ENCODE measurements around the gene PARP2.

DNA sequence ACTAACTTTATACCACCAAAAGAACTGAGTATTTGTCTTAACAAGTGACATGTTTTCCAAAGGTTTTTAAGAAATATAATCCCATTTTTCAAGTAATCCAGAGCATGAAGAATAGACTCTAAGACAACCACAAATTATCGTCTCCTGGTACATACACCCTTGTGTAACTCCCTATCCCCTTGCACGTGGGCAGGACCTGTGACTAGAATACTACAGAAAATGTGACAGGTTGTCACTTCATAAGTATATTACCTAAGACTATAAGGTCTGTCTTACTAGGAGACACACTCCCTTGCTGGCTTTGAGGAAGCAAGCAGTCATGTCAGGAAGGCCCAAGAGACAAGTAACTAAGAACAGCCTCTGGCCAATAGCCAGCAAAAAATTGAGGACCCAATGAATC, 29.4 kb upstream of the PARP2 start:
- TF ChIP-seq, protein P1, sequence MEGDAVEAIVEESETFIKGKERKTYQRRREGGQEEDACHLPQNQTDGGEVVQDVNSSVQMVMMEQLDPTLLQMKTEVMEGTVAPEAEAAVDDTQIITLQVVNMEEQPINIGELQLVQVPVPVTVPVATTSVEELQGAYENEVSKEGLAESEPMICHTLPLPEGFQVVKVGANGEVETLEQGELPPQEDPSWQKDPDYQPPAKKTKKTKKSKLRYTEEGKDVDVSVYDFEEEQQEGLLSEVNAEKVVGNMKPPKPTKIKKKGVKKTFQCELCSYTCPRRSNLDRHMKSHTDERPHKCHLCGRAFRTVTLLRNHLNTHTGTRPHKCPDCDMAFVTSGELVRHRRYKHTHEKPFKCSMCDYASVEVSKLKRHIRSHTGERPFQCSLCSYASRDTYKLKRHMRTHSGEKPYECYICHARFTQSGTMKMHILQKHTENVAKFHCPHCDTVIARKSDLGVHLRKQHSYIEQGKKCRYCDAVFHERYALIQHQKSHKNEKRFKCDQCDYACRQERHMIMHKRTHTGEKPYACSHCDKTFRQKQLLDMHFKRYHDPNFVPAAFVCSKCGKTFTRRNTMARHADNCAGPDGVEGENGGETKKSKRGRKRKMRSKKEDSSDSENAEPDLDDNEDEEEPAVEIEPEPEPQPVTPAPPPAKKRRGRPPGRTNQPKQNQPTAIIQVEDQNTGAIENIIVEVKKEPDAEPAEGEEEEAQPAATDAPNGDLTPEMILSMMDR (IDR thresholded peaks at IDR 0.05), result no peak
- TF ChIP-seq POLR2A (IDR thresholded peaks at IDR 0.05), result no peak
